Fibroblast of villous mesenchyme (primary cell): ENCODE results near the gene AHNAK2. TPM values are rescaled to one million over a fixed set of nuclear protein-coding genes. Genes with fewer than 3 reads are reported as not detected.

Source experiments
- DNase-seq: peaks from one replicate; pipeline ENCODE4 v3.0.0-alpha.2; 2010; ENCODE audit warnings: low read depth
- H3K4me3 ChIP-seq: 2 replicates; pipeline ENCODE4 v1.5.1; 2011; ENCODE audit warnings: low read depth, mild to moderate bottlenecking, low read length
- CTCF ChIP-seq: IDR thresholded peaks from 2 replicates; pipeline ENCODE4 v1.5.1; 2012; ENCODE audit warnings: low read depth, mild to moderate bottlenecking, low read length; ENCODE audit not compliant: insufficient read depth
- total RNA-seq: library from RNA; depleted of rRNA; stranded (reverse); fragments of >200 nt; gene quantifications from 2 replicates; pipeline ENCODE4 v1.2.3, GENCODE V29; 2012

Gene AHNAK2
- total RNA-seq, 1 donor = 32.4 TPM

- H3K4me3 ChIP-seq = peak overlapping the region; percentile 74
- DNase-seq = no peak
- no peak for TF ChIP-seq CTCF
Observed at GRCh38 chr14:104986487-104987164, 8.5 kb upstream of the AHNAK2 start.

GRCh38 chr14:104985675-104986486, 7.7 kb upstream of the AHNAK2 start, which contains the start of gene CLBA1:
Gene CLBA1, plus strand, starts transcription at chr14:104985788. Its CDS starts 644 bp downstream, at chr14:104986432.
- peak; percentile 87 for DNase-seq
- H3K4me3 ChIP-seq = peak within 1 kb of the TSS; percentile 74
- no peak for TF ChIP-seq CTCF

DNA sequence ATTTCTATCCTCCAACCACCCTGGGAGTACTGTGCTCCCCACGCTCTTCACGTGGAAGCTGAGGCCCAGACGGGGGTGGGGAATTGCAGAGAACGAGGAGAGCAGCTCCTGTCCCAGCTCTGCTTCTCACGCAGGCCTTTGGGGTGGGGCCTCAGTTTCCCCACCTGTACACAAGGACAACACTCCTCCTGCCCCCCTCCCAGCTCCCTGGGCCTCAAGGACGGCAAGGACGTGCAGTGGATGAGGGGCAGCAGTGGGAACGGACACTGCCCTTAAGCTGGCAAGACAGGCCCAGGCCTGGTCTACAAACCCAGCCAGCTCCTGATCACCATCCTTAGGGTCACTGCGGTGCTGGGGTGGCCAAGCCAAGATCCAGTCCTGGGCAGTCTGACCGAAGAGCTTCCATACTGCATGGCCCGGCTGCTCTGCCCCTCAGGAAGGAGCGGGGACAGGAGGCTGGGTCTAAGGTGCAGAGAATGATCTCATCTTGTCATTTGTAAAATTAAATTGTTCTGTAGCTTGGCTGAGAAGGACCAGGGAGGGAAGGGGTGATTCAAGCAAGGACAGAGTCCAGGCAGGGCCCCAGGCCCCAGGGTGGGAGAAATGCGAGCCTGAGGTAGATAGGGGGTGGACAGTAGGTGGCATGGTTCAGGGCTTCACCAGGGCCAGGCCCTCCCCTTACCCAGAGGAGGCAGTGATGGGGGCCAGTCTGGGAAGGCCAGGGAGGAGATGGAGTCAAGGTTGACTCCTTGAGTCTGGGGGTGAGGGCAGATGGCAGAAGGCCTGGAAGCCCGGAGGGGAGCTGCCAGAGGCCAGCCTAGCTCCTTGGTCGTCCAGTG, 6.1 kb upstream of the AHNAK2 start:
- no peak for DNase-seq
- H3K4me3 ChIP-seq = no peak overlapping the region
- no peak for TF ChIP-seq CTCF

GRCh38 chr14:104983231-104983721, 5.1 kb upstream of the AHNAK2 start:
- no peak for DNase-seq
- no peak overlapping the region for H3K4me3 ChIP-seq
- TF ChIP-seq CTCF = no peak

GRCh38 chr14:104982548-104983230, 4.5 kb upstream of the AHNAK2 start:
- no peak for DNase-seq
- TF ChIP-seq CTCF = no peak
- H3K4me3 ChIP-seq = no peak overlapping the region
